ENCODE measurements around the gene FUT2.

The FUT2 gene

DNA sequence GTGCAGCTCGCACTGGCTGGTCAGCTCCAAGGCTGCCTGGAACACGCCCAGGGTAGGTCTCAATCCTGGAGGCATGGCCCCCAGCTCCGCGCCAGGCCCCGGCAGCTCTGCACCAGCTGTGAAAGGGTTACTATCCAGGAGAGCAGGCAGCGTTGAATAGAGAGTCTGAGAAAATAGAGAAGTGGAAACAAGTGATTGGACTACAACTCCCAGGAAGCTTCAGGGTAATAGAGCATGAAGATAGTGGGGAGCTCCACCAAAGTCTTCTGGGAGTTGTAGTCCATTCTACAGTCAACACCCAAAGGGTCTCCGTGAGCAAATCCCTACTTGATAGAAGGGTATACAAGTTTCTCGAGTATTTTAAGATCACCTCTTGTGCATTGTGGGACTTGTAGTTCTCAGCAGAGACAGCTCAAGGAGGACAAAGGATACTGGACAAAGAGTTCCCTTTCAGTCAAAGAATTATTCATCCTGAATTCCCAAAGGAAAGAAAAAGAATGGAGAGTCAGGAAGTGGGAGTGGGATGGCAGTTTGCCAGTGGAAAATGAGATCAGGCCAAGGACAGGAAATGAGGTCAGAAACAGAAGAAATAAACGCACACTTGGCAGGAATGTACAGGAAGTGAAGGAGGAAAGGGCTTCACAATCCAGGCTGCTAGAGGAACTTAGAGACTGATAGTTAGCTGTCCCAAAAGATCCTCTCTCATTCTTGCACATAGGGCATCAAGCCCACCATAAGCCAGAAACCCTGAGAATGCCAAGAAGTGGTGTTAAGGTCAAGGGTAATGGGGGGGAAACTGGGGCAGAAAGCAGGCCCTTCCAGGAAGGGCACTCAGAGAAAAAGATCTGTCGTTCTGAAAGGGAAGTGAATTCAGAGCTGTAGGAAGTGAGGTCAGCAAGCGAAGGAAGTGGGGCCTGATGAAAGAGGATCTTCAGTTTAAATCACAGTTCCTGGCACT lies 29.3 kb downstream of the FUT2 start:
- Histone ChIP-seq H3K27me3 (ENCODE audit: control insufficient read depth in 1 of 2, insufficient read depth in 2 of 2, low read length in 2 of 2) (no peaks in the 10 kb centered on the region), H3K27ac (ENCODE audit: low read depth, low read length) (no peak overlapping the region), H3K9ac (ENCODE audit: low read depth in 1 of 2, low read length in 2 of 2) (no peak overlapping the region), H3K9me3 (ENCODE audit: control insufficient read depth in 1 of 2, low read length in 2 of 2) (peaks cover 0 to 3% of the 10 kb centered on the region in 2 donors), H3K4me3 (ENCODE audit: low read depth in 1 of 2, low read length in 2 of 2) (no peak overlapping the region), H3K36me3 (ENCODE audit: control insufficient read depth in 1 of 2, insufficient read depth in 2 of 2, low read length in 2 of 2) (no peaks in the 10 kb centered on the region), H3K4me1 (ENCODE audit: control insufficient read depth in 1 of 2, insufficient read depth in 2 of 2, low read length in 2 of 2) (peaks cover 9 to 11% of the 10 kb centered on the region in 2 donors)

DNA sequence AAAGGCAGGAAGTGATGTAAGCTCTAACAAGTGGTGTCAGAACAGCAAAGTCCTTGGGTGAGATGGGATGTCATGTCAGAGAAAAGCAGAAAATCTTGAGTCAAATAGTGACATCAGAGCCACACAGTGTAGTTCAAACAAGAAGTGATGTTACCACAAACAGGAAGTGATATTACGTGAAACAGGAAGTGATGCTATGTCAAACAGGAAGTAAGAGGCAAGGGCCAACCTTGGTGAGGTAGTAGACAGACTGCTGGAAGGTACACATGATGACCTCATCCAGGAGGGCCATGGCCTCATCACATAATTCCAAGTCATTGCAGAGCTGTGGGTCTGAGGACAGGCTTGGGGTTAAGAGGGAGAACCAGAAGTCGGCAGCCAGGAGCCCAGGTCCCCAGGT lies 30.8 kb downstream of the FUT2 start:
- Histone ChIP-seq H3K4me1 (ENCODE audit: control insufficient read depth in 1 of 2, insufficient read depth in 2 of 2, low read length in 2 of 2) (peaks cover 6 to 11% of the 10 kb centered on the region in 2 donors), H3K9me3 (ENCODE audit: control insufficient read depth in 1 of 2, low read length in 2 of 2) (peaks cover 0 to 3% of the 10 kb centered on the region in 2 donors), H3K27me3 (ENCODE audit: control insufficient read depth in 1 of 2, insufficient read depth in 2 of 2, low read length in 2 of 2) (no peaks in the 10 kb centered on the region), H3K27ac (ENCODE audit: low read depth, low read length) (peak overlapping the region; percentile 33), H3K4me3 (ENCODE audit: low read depth in 1 of 2, low read length in 2 of 2) (peak overlapping the region in 1 of 2 donors; percentile 29), H3K9ac (ENCODE audit: low read depth in 1 of 2, low read length in 2 of 2) (no peak overlapping the region), H3K36me3 (ENCODE audit: control insufficient read depth in 1 of 2, insufficient read depth in 2 of 2, low read length in 2 of 2) (no peaks in the 10 kb centered on the region)

DNA sequence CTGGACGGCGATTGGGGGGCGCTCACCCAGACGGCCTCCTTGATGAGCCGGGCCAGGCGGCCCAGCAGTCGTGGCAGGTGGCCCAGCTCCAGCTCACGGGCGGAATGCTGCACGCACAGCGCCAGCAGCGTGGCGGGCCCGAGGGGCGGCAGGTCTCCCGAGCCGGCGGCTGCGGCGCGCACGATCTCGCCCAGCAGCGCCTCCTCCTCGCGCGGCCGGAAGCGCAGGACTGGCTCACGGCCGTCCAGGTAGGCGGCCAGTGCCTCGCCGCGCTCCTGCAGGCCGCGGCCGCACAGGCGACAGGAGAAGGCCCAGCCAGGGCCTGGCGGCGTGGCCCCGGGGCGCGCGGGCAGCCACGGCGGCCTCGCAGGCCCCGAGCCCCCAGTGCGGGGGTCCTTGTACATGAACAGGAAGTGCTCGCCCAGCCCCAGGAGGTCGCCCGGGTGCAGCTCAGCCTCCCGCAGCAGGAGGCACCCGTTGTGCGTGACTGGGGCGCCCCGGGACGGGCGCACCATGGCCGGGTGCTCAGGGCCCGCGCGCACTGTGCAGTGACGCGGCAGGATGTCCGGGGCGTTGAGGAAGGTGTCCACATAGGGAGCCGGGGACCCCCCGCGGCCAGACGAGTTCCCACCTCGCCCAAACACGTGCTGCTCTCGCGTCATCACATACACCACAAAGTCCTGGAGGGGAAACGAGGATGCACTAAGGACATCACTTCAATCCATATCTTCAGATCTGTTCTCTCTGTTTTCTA lies 33.3 kb downstream of the FUT2 start:
- no peak overlapping the region for H3K9ac ChIP-seq (ENCODE audit: low read depth in 1 of 2, low read length in 2 of 2)
- H3K4me3 ChIP-seq (ENCODE audit: low read depth in 1 of 2, low read length in 2 of 2): no peak overlapping the region
- H3K4me1 ChIP-seq (ENCODE audit: control insufficient read depth in 1 of 2, insufficient read depth in 2 of 2, low read length in 2 of 2): peaks cover 6 to 11% of the 10 kb centered on the region in 2 donors
- no peak overlapping the region for H3K27ac ChIP-seq (ENCODE audit: low read depth, low read length)
- no peaks in the 10 kb centered on the region for H3K36me3 ChIP-seq (ENCODE audit: control insufficient read depth in 1 of 2, insufficient read depth in 2 of 2, low read length in 2 of 2)
- H3K27me3 ChIP-seq (ENCODE audit: control insufficient read depth in 1 of 2, insufficient read depth in 2 of 2, low read length in 2 of 2): no peaks in the 10 kb centered on the region
- peaks cover 0 to 3% of the 10 kb centered on the region in 2 donors for H3K9me3 ChIP-seq (ENCODE audit: control insufficient read depth in 1 of 2, low read length in 2 of 2)

DNA sequence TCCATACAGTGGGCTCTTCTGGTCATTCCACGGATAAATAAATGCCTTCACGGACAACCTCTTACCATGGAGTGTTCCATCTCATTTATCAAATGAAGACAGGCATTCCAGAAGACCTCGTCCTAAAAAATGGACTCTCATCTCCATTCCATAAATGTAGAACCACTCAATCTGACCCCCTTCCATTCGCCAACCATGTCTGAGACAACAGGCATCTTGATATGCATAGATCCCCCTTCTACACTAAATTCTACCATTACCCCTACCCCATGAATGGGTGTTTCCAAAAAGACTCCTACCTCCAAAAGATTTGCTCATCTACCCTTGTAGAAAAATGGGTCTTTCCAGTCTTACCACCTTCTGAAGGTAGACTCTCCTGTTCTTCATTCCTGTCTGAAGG lies 35.7 kb downstream of the FUT2 start:
- Histone ChIP-seq H3K9ac (ENCODE audit: low read depth in 1 of 2, low read length in 2 of 2) (no peak overlapping the region), H3K4me3 (ENCODE audit: low read depth in 1 of 2, low read length in 2 of 2) (no peak overlapping the region), H3K27ac (ENCODE audit: low read depth, low read length) (no peak overlapping the region), H3K9me3 (ENCODE audit: control insufficient read depth in 1 of 2, low read length in 2 of 2) (peaks cover 0 to 3% of the 10 kb centered on the region in 2 donors), H3K4me1 (ENCODE audit: control insufficient read depth in 1 of 2, insufficient read depth in 2 of 2, low read length in 2 of 2) (no peaks in the 10 kb centered on the region), H3K36me3 (ENCODE audit: control insufficient read depth in 1 of 2, insufficient read depth in 2 of 2, low read length in 2 of 2) (no peaks in the 10 kb centered on the region), H3K27me3 (ENCODE audit: control insufficient read depth in 1 of 2, insufficient read depth in 2 of 2, low read length in 2 of 2) (no peaks in the 10 kb centered on the region)

DNA sequence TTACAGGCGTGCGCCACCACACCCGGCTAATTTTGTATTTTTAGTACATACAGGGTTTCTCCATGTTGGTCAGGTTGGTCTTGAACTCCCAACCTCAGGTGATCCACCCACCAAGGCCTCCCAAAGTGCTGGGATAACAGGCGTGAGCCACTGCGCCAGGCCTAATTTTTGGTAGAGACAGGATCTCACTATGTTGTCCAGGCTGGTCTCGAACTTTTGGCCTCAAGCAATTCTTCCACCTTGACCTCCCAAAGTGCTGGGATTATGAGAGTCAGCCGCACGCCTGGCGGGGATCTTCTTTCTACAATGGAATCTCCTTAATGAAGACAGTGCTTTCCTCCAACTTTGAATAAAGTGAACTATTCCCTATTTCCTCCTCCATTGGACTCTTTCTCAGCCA lies 38.9 kb downstream of the FUT2 start:
- Histone ChIP-seq H3K27me3 (ENCODE audit: control insufficient read depth in 1 of 2, insufficient read depth in 2 of 2, low read length in 2 of 2) (no peaks in the 10 kb centered on the region), H3K9ac (ENCODE audit: low read depth in 1 of 2, low read length in 2 of 2) (no peak overlapping the region), H3K4me1 (ENCODE audit: control insufficient read depth in 1 of 2, insufficient read depth in 2 of 2, low read length in 2 of 2) (peaks cover 4% of the 10 kb centered on the region in 2 donors), H3K27ac (ENCODE audit: low read depth, low read length) (no peak overlapping the region), H3K9me3 (ENCODE audit: control insufficient read depth in 1 of 2, low read length in 2 of 2) (no peaks in the 10 kb centered on the region), H3K36me3 (ENCODE audit: control insufficient read depth in 1 of 2, insufficient read depth in 2 of 2, low read length in 2 of 2) (no peaks in the 10 kb centered on the region), H3K4me3 (ENCODE audit: low read depth in 1 of 2, low read length in 2 of 2) (no peak overlapping the region)

DNA sequence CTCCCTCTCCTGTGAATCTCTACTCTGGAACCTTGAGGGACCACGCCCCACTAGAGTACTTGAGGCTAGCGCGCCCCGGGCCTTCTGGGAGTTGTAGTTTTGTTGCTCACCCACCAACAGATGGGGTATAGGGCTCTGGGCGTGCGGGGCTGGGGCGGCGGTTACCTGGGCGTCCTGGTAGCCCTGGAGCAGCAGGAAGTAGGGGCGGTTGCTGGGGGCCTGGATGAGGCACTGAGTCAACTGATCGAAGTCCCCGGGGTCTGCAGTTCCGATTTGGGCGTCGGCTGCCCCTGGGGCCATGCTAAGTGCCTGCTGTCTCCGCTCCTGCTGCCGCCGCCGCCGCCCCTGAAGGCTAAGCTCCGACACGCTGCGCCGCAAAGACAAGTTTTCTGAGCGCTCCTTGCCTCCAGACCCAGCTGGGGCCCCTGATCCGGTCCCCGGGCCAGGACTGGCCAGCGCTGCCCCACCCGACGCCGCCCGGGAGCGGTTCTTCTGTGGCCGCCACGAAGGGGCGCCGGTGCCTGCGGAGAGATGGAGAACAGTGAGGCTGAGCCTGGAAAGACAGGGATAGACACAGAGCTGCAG lies 39.4 kb downstream of the FUT2 start:
- H3K27ac ChIP-seq (ENCODE audit: low read depth, low read length): no peak overlapping the region
- no peaks in the 10 kb centered on the region for H3K36me3 ChIP-seq (ENCODE audit: control insufficient read depth in 1 of 2, insufficient read depth in 2 of 2, low read length in 2 of 2)
- H3K9me3 ChIP-seq (ENCODE audit: control insufficient read depth in 1 of 2, low read length in 2 of 2): no peaks in the 10 kb centered on the region
- no peak overlapping the region for H3K9ac ChIP-seq (ENCODE audit: low read depth in 1 of 2, low read length in 2 of 2)
- H3K4me3 ChIP-seq (ENCODE audit: low read depth in 1 of 2, low read length in 2 of 2): peak overlapping the region in 1 of 2 donors; percentile 16
- peaks cover 7 to 8% of the 10 kb centered on the region in 2 donors for H3K4me1 ChIP-seq (ENCODE audit: control insufficient read depth in 1 of 2, insufficient read depth in 2 of 2, low read length in 2 of 2)
- peaks cover 0 to 4% of the 10 kb centered on the region in 2 donors for H3K27me3 ChIP-seq (ENCODE audit: control insufficient read depth in 1 of 2, insufficient read depth in 2 of 2, low read length in 2 of 2)

DNA sequence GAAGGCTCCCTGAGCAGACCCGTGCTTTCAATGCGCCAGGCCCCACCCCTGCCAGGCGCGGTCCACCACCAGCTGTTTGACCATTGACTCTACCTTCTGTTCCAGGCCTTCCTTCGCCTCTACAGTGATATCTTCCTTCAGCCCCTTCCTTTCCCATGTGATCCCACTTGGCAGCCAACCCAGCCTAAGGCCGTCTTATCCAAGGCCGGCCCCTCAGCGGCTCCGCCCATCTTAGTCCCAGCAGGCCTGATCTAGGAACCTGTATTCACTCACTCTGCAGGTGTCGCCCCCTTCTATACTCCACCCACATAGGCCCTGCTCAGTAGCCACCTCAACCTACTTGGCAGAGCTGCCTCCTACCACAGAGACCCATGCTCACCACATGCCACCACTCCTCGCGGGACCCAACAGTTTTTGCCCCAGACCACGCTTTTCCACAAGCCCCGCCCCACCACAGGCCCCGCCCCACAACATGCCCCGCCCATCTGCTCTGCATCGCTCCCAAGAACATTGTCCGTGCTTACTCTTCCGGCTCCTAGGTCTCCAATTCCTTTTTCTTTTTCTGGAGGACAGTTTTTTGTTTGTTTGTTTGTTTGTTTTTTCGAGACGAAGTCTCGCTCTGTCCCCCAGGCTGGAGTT lies 41.7 kb downstream of the FUT2 start:
- Histone ChIP-seq H3K4me3 (ENCODE audit: low read depth in 1 of 2, low read length in 2 of 2) (peak overlapping the region in 1 of 2 donors; percentile 16), H3K27ac (ENCODE audit: low read depth, low read length) (no peak overlapping the region)

DNA sequence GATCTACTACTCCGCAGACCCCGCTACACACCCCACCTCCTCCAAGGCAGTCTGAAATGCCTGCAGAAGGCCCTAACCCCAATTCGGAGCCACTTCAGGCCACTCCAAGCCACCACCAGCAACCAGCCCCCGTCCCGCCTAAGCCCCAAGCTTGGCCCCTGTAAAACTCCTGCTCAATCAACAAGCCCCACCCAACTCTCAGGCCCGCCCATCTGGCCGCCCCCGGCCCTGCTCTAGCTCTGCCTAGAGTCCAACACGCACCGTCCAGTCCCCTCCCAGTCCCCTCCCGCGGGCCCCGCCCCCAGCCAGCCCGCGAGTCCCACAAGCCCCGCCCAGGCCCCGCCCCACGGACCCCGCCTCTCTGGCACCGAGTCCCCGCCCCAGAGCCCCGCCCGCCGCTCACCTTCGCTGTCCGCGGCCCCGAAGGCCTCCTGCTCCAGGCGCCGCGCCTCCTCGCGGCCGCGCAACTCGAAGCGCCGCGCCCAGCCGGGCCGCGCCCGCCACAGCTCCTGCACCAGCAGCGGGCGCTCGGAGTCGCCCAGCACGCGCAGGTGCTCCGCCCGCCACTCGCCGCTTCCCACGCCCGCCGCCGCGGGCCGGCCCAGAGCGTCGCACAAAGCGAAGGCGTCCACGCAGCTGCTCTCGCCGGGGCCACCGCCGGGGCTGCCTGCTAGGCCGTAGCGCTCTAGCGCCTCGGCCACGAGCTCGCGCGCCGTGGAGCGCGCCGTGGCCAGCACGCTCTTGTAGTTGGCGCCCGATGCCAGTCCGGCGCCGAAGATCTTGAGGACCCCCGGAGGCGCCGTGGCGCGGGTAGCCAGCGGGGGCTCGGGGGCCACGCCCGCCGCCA lies 43.0 kb downstream of the FUT2 start:
- Histone ChIP-seq H3K4me1 (ENCODE audit: control insufficient read depth in 1 of 2, insufficient read depth in 2 of 2, low read length in 2 of 2) (peaks cover 21 to 22% of the 10 kb centered on the region in 2 donors), H3K27ac (ENCODE audit: low read depth, low read length) (peak overlapping the region; percentile 51), H3K36me3 (ENCODE audit: control insufficient read depth in 1 of 2, insufficient read depth in 2 of 2, low read length in 2 of 2) (no peaks in the 10 kb centered on the region), H3K9me3 (ENCODE audit: control insufficient read depth in 1 of 2, low read length in 2 of 2) (no peaks in the 10 kb centered on the region), H3K4me3 (ENCODE audit: low read depth in 1 of 2, low read length in 2 of 2) (peak overlapping the region; percentile 47 to 62), H3K9ac (ENCODE audit: low read depth in 1 of 2, low read length in 2 of 2) (peak overlapping the region; percentile 39 to 54), H3K27me3 (ENCODE audit: control insufficient read depth in 1 of 2, insufficient read depth in 2 of 2, low read length in 2 of 2) (peaks cover 0 to 5% of the 10 kb centered on the region in 2 donors)

More for the DNA sequence above, 41.7 kb downstream of the FUT2 start:
- no peaks in the 10 kb centered on the region for H3K9me3 ChIP-seq (ENCODE audit: control insufficient read depth in 1 of 2, low read length in 2 of 2)
- peaks cover 0 to 5% of the 10 kb centered on the region in 2 donors for H3K27me3 ChIP-seq (ENCODE audit: control insufficient read depth in 1 of 2, insufficient read depth in 2 of 2, low read length in 2 of 2)
- no peak overlapping the region for H3K9ac ChIP-seq (ENCODE audit: low read depth in 1 of 2, low read length in 2 of 2)
- H3K4me1 ChIP-seq (ENCODE audit: control insufficient read depth in 1 of 2, insufficient read depth in 2 of 2, low read length in 2 of 2): peaks cover 21 to 22% of the 10 kb centered on the region in 2 donors
- no peaks in the 10 kb centered on the region for H3K36me3 ChIP-seq (ENCODE audit: control insufficient read depth in 1 of 2, insufficient read depth in 2 of 2, low read length in 2 of 2)
